Lower leg skin (tissue), 3 donors: ENCODE results near the gene SCN2A.

Experiments used
- POLR2A ChIP-seq, 2 donors: fragments of 450-650 bp; IDR thresholded peaks; one replicate each; pipeline ENCODE4 v1.6.1; 2016 to 2017; ENCODE audit warnings: antibody characterized with exemption in 2 of 2, mild to moderate bottlenecking in 1 of 2, moderate library complexity in 1 of 2
- TF ChIP-seq, protein P1 (sequence below), 3 donors: fragments of 450-650 bp; IDR thresholded peaks; one replicate each; pipeline ENCODE4 v1.5.1; 2016; ENCODE audit warnings: antibody characterized with exemption in 3 of 3, mild to moderate bottlenecking in 3 of 3, moderate library complexity in 2 of 3

DNA sequence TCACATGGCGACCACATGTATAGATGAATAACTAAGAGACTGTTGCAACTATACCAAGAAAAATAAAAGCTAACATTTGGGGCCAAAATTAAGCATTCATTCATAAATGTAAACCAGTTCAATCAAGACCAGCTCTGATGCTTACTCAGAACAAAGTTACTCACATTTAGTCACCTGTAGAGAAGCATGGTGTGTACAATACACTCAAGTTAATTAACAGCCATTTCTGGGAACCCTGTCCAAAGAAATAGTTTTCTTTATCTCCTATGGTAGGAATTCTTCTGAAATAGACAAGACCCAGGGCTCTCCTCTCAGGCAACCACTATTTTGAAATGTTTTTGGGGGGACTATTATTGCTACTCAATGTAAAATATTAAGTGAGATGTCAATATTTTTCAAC lies 37.0 kb upstream of the SCN2A start:
- TF ChIP-seq POLR2A (IDR thresholded peaks at IDR 0.05) = no peak
- TF ChIP-seq, protein P1, sequence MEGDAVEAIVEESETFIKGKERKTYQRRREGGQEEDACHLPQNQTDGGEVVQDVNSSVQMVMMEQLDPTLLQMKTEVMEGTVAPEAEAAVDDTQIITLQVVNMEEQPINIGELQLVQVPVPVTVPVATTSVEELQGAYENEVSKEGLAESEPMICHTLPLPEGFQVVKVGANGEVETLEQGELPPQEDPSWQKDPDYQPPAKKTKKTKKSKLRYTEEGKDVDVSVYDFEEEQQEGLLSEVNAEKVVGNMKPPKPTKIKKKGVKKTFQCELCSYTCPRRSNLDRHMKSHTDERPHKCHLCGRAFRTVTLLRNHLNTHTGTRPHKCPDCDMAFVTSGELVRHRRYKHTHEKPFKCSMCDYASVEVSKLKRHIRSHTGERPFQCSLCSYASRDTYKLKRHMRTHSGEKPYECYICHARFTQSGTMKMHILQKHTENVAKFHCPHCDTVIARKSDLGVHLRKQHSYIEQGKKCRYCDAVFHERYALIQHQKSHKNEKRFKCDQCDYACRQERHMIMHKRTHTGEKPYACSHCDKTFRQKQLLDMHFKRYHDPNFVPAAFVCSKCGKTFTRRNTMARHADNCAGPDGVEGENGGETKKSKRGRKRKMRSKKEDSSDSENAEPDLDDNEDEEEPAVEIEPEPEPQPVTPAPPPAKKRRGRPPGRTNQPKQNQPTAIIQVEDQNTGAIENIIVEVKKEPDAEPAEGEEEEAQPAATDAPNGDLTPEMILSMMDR (IDR thresholded peaks at IDR 0.05) = no peak
